C4-2B (cell line): ENCODE results near the gene TAOK3.
"Not testable (repeated sequence)": the region's sequence is repeated elsewhere in the genome, so short reads cannot be mapped to it uniquely, and the experiment has no call there.

Source experiments
- CTCF ChIP-seq: fragments of 450-650 bp; conservative IDR thresholded peaks from 2 replicates; pipeline ENCODE4 v1.5.1; 2017; ENCODE audit warnings: mild to moderate bottlenecking
- ZFX ChIP-seq: fragments of 450-650 bp; IDR thresholded peaks from 2 replicates; pipeline ENCODE4 v1.6.1; 2017

- not testable (repeated sequence) for TF ChIP-seq CTCF, ZFX
These were observed 18.2 kb downstream of the TAOK3 start for GRCh38 chr12:118354503-118354902.
